Neural progenitor cell (in vitro differentiated cells): ENCODE data around the gene PPIH. TPM values are rescaled to one million over a fixed set of nuclear protein-coding genes. Genes with fewer than 3 reads are reported as not detected.

Experiments used
- DNase-seq: peaks from one replicate; pipeline ENCODE4 v3.0.0-alpha.2; 2016; ENCODE audit warnings: low spot score
- H2AFZ ChIP-seq: fragments of 200-600 bp; sonication (generic); replicated peaks from 2 replicates; pipeline ENCODE4 v1.6.1; 2016; ENCODE audit warnings: antibody characterized with exemption
- H3F3A ChIP-seq: fragments of 200-600 bp; sonication (generic); 2 replicates; pipeline ENCODE4 v1.6.1; 2016; ENCODE audit warnings: antibody characterized with exemption, low read depth
- H3K27ac ChIP-seq: fragments of 200-600 bp; sonication (generic); 2 replicates; pipeline ENCODE4 v1.5.1; 2016; ENCODE audit warnings: mild to moderate bottlenecking
- H3K27me3 ChIP-seq: fragments of 200-600 bp; sonication (generic); 2 replicates; pipeline ENCODE4 v1.6.1; 2016; ENCODE audit warnings: mild to moderate bottlenecking, moderate library complexity
- H3K36me3 ChIP-seq: fragments of 200-600 bp; sonication (generic); 2 replicates; pipeline ENCODE4 v1.5.1; 2016
- H3K4me1 ChIP-seq: fragments of 200-600 bp; sonication (generic); 2 replicates; pipeline ENCODE4 v1.6.1; 2016; ENCODE audit warnings: mixed run types
- H3K4me2 ChIP-seq: fragments of 200-600 bp; sonication (generic); 2 replicates; pipeline ENCODE4 v1.6.1; 2016
- H3K4me3 ChIP-seq: fragments of 200-600 bp; sonication (generic); 2 replicates; pipeline ENCODE4 v1.5.1; 2016
- H3K79me2 ChIP-seq: fragments of 200-600 bp; sonication (generic); 2 replicates; pipeline ENCODE4 v1.6.1; 2016; ENCODE audit warnings: low read depth
- H3K9ac ChIP-seq: fragments of 200-600 bp; sonication (generic); 2 replicates; pipeline ENCODE4 v1.6.1; 2016
- H3K9me3 ChIP-seq: fragments of 200-600 bp; sonication (generic); 2 replicates; pipeline ENCODE4 v1.5.1; 2016; ENCODE audit warnings: low read depth
- H4K20me1 ChIP-seq: fragments of 200-600 bp; sonication (generic); 2 replicates; pipeline ENCODE4 v1.6.1; 2016; ENCODE audit warnings: low read depth
- H3K27ac Mint-ChIP-seq: 3 replicates; pipeline ENCODE4 v1.8.0; 2021; ENCODE audit warnings: mixed read lengths
- H3K27me3 Mint-ChIP-seq: 2 replicates; pipeline ENCODE4 v1.8.0; 2022; ENCODE audit warnings: low read depth, mild to moderate bottlenecking, inconsistent platforms, moderate library complexity, mixed read lengths; ENCODE audit not compliant: insufficient read depth
- H3K36me3 Mint-ChIP-seq: 3 replicates; pipeline ENCODE4 v1.8.0; 2021; ENCODE audit warnings: mixed read lengths
- H3K4me1 Mint-ChIP-seq: 3 replicates; pipeline ENCODE4 v1.8.0; 2021; ENCODE audit warnings: mixed read lengths
- H3K4me3 Mint-ChIP-seq: 3 replicates; pipeline ENCODE4 v1.8.0; 2021; ENCODE audit warnings: mild to moderate bottlenecking, moderate library complexity, mixed read lengths
- H3K9me3 Mint-ChIP-seq: 3 replicates; pipeline ENCODE4 v1.8.0; 2020; ENCODE audit warnings: mixed read lengths
- CTCF ChIP-seq: fragments of 200-600 bp; sonication (generic); IDR thresholded peaks from 2 replicates; pipeline ENCODE4 v1.5.1; 2017; ENCODE audit warnings: antibody characterized with exemption, mild to moderate bottlenecking
- EZH2 ChIP-seq: fragments of 200-600 bp; sonication (generic); IDR thresholded peaks from 2 replicates; pipeline ENCODE4 v1.6.1; 2017; ENCODE audit warnings: antibody characterized with exemption, mild to moderate bottlenecking, moderate library complexity
- EZH2phosphoT487 ChIP-seq: fragments of 200-600 bp; sonication (generic); IDR thresholded peaks from 2 replicates; pipeline ENCODE4 v1.6.1; 2017; ENCODE audit warnings: antibody characterized with exemption
- total RNA-seq: library from RNA; depleted of rRNA; stranded (reverse); fragments of >200 nt; gene quantifications from 2 replicates; pipeline ENCODE4 v1.2.3, GENCODE V29; 2015; ENCODE audit warnings: low replicate concordance

The PPIH gene
- total RNA-seq, 1 donor from 2014 or later: 126 TPM

- DNase-seq: no peak
- no peak overlapping the region for H3K27ac Mint-ChIP-seq
- Histone ChIP-seq H2AFZ (no peak overlapping the region), H3K79me2 (peaks cover 25% of the 10 kb centered on the region), H3K27me3 (no peaks in the 10 kb centered on the region), H3K9ac (no peak overlapping the region), H3K36me3 (no peaks in the 10 kb centered on the region), H3K4me3 (no peak overlapping the region), H3K4me1 (peaks cover 11% of the 10 kb centered on the region), H3K9me3 (no peaks in the 10 kb centered on the region), H4K20me1 (no peaks in the 10 kb centered on the region), H3K4me2 (no peak overlapping the region), H3K27ac (no peak overlapping the region), H3F3A (peaks cover 11% of the 10 kb centered on the region)
- H3K9me3 Mint-ChIP-seq: no peaks in the 10 kb centered on the region
- no peak overlapping the region for H3K4me3 Mint-ChIP-seq
- peaks cover 24% of the 10 kb centered on the region for H3K4me1 Mint-ChIP-seq
- TF ChIP-seq EZH2: no peak
- TF ChIP-seq CTCF: no peak
- no peak for TF ChIP-seq EZH2phosphoT487
- H3K27me3 Mint-ChIP-seq: peaks cover under 1% of the 10 kb centered on the region
- H3K36me3 Mint-ChIP-seq: peaks cover 13% of the 10 kb centered on the region
These were observed 2.8 kb downstream of the PPIH start for GRCh38 chr1:42660907-42661500.

- no peak overlapping the region for H3K4me3 Mint-ChIP-seq
- no peak for DNase-seq
- Histone ChIP-seq H3K9me3 (no peaks in the 10 kb centered on the region), H2AFZ (no peak overlapping the region), H3K27ac (no peak overlapping the region), H3K36me3 (peaks cover 5% of the 10 kb centered on the region), H3K4me2 (no peak overlapping the region), H3F3A (no peaks in the 10 kb centered on the region), H4K20me1 (no peaks in the 10 kb centered on the region), H3K4me3 (no peak overlapping the region), H3K79me2 (no peaks in the 10 kb centered on the region), H3K27me3 (no peaks in the 10 kb centered on the region), H3K9ac (no peak overlapping the region), H3K4me1 (no peaks in the 10 kb centered on the region)
- no peaks in the 10 kb centered on the region for H3K4me1 Mint-ChIP-seq
- H3K9me3 Mint-ChIP-seq: no peaks in the 10 kb centered on the region
- H3K27me3 Mint-ChIP-seq: no peaks in the 10 kb centered on the region
- no peak overlapping the region for H3K27ac Mint-ChIP-seq
- peaks cover 17% of the 10 kb centered on the region for H3K36me3 Mint-ChIP-seq
- no peak for TF ChIP-seq CTCF
- TF ChIP-seq EZH2: no peak
- TF ChIP-seq EZH2phosphoT487: no peak
These were observed 11.7 kb downstream of the PPIH start for GRCh38 chr1:42669936-42670335.

GRCh38 chr1:42670425-42670824, 12.2 kb downstream of the PPIH start:
- Mint-ChIP-seq H3K36me3 (peaks cover 18% of the 10 kb centered on the region), H3K27me3 (no peaks in the 10 kb centered on the region), H3K27ac (no peak overlapping the region), H3K4me3 (no peak overlapping the region), H3K4me1 (no peaks in the 10 kb centered on the region), H3K9me3 (no peaks in the 10 kb centered on the region)
- Histone ChIP-seq H4K20me1 (no peaks in the 10 kb centered on the region), H3K27ac (no peak overlapping the region), H3K4me3 (no peak overlapping the region), H3F3A (no peaks in the 10 kb centered on the region), H3K4me2 (no peak overlapping the region), H3K9ac (no peak overlapping the region), H3K27me3 (no peaks in the 10 kb centered on the region), H2AFZ (no peak overlapping the region), H3K36me3 (peaks cover 5% of the 10 kb centered on the region), H3K79me2 (no peaks in the 10 kb centered on the region), H3K4me1 (no peaks in the 10 kb centered on the region), H3K9me3 (no peaks in the 10 kb centered on the region)
- no peak for TF ChIP-seq CTCF
- TF ChIP-seq EZH2phosphoT487: no peak
- no peak for TF ChIP-seq EZH2
- no peak for DNase-seq
